SK-N-MC (cell line): Measurements from ENCODE around the gene CYP19A1.

Source experiments
- EZH2 ChIP-seq: fragments of 200-600 bp; sonication (generic); IDR thresholded peaks from one replicate; pipeline ENCODE4 v1.6.1; 2017; ENCODE audit warnings: antibody characterized with exemption
- POLR2AphosphoS5 ChIP-seq: IDR thresholded peaks from 2 replicates; pipeline ENCODE4 v1.6.1; 2012; ENCODE audit warnings: mild to moderate bottlenecking, low read depth, low read length, borderline replicate concordance

DNA sequence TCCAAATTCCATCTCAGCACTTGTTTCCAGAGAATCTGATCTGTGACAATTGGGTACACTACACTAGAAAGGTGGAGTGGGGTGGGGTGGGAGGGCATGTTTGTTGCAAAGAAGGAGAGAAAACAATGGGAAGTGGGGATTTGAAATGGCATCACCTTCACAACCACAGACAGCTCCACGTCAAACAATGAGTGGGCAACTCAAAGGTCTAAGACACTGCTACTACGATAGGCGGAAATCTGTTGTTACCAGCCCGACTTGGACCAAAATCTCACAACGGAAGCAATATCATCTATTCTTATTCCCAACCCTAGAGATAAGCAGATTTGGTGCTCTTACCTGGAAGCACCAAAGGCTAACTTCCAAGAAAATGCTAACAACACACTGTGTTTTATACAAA is 3.3 kb downstream of the CYP19A1 start:
- TF ChIP-seq EZH2: no peak
- no peak for TF ChIP-seq POLR2AphosphoS5
